ENCODE data around the gene POLD4.
"Not testable (repeated sequence)": the region's sequence is repeated elsewhere in the genome, so short reads cannot be mapped to it uniquely, and the experiment has no call there.

Gene POLD4

GRCh38 chr11:67344264-67344663 lies 9.1 kb downstream of the POLD4 start:
- in situ Hi-C loops (cut with HindIII; ENCODE audit: low pct_ligation_motif_present, low pct_unique_long_range_greater_than_20kb, low sequenced_read_pairs) = no loop called here
- DNase-seq = no peak

DNA sequence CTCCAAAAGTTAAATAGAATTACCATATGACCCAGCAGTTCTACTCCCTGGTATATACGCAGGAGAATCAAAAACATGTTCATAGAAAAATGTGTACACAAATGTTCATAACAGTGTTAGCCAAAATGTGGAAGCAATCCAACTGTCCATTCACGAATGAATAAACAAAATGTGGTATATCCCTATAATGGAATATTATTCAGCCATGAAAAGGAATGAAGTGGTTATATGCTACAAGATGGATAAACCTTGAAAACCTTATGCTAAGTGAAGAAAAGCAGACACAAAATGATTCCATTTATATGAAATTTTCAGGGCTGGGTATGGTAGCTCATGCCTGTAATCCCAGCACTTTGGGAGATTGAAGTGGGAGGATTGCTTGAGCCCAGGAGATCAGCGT lies 16.1 kb downstream of the POLD4 start:
- DNase-seq = no peak
- in situ Hi-C loops (cut with HindIII; ENCODE audit: low pct_ligation_motif_present, low pct_unique_long_range_greater_than_20kb, low sequenced_read_pairs) = no loop called here

DNA sequence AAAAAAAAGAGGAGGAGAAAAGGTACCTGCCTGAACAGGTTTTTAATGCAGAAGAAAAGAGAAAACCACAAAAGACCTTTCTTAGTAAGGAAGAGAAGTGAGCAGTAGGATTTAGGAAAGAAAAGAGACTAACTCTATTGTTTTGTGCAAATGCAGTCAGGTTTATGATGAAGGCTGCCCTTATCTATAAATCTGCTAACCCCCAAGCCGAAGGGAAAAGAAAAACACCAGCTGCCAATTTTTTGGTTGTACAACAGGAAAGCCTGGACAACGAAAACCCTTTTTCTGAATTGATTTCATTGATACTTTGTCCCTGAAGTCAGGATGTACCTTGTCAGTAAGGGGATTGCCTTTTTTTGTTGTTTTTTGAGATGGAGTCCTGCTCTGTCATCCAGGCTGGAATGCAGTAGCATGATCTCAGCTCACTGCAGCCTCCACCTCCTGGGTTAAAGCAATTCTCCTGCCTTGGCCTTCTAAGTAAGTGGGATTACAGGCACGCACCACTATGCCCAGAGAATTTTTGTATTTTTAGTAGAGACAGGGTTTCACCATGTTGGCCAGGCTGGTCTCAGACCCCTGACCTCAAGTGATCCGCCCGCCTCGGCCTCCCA lies 21.2 kb downstream of the POLD4 start:
- DNase-seq = no peak
- in situ Hi-C loops (cut with HindIII; ENCODE audit: low pct_ligation_motif_present, low pct_unique_long_range_greater_than_20kb, low sequenced_read_pairs) = no loop called here

DNA sequence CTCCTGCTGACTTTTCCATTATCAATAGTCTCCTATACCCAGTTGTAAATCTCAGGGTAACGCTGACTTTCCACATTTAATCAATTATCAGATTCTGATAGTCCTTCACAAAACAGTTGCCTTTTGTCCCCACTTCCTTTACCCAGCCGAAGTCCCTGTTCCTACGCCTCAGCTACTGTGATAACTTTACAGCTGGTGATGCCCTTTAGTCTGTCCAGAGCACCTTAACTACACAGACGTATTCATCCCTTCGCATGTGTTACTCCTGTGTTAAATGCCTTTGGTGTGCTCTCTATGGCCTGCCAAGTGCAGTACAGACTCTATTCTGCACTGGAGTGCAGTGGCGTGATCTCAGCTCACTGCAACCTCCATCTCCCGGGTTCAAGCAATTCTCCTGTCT lies 29.8 kb downstream of the POLD4 start:
- DNase-seq = no peak
- in situ Hi-C loops (cut with HindIII; ENCODE audit: low pct_ligation_motif_present, low pct_unique_long_range_greater_than_20kb, low sequenced_read_pairs) = no loop called here

DNA sequence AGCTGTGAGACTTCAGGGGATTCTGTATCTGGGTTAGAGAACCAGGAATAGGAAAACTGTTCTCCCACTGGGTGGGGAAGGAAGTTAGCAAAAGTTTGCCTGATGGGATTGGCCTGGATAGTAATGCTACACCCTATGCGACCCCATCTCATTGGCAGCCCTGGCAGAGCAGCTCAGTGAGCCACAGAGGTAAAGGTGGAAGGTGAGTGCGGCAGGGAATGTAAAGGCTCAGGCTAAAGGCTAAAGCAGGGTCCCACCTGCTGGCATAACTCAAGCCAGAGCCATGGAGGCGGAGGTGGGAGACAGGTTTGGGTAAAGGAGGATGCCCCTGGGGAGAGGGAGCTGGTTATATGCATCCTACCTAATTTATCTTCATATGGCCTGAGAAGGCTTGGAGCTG lies 31.3 kb downstream of the POLD4 start:
- no peak for DNase-seq
- in situ Hi-C loops (cut with HindIII; ENCODE audit: low pct_ligation_motif_present, low pct_unique_long_range_greater_than_20kb, low sequenced_read_pairs) = no loop called here

- no peak for DNase-seq
- in situ Hi-C loops (cut with HindIII; ENCODE audit: low pct_ligation_motif_present, low pct_unique_long_range_greater_than_20kb, low sequenced_read_pairs) = no loop called here
These were observed 32.0 kb downstream of the POLD4 start for GRCh38 chr11:67321313-67321871.

- DNase-seq = no peak
- in situ Hi-C loops (cut with HindIII; ENCODE audit: low pct_ligation_motif_present, low pct_unique_long_range_greater_than_20kb, low sequenced_read_pairs) = no loop called here
These were observed 32.7 kb downstream of the POLD4 start for GRCh38 chr11:67320691-67321090.

- DNase-seq = no peak
- in situ Hi-C loops (cut with HindIII; ENCODE audit: low pct_ligation_motif_present, low pct_unique_long_range_greater_than_20kb, low sequenced_read_pairs) = no loop called here
These were observed 33.3 kb downstream of the POLD4 start for GRCh38 chr11:67320011-67320410.

DNA sequence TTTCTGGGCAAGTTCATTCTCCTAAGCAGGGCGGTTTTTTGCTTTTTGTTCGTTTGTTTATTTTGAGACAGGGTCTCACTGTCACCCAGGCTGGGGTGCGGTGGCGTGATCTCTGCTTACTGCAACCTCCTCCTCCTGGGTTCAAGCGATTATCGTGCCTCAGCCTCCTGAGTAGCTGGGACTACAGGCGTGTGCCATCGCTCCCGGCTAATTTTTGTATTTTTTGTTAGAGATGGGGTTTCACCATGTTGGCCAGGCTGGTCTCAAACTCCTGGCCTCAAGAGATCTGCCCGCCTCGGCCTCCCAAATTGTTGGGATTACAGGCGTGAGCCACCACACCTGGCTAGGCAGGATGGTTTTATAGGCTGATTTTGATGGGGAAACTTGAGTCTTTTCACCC lies 34.5 kb downstream of the POLD4 start:
- in situ Hi-C loops (cut with HindIII; ENCODE audit: low pct_ligation_motif_present, low pct_unique_long_range_greater_than_20kb, low sequenced_read_pairs); DNase-seq: not testable (repeated sequence)

GRCh38 chr11:67317888-67318555 lies 35.3 kb downstream of the POLD4 start:
- in situ Hi-C loops (cut with HindIII; ENCODE audit: low pct_ligation_motif_present, low pct_unique_long_range_greater_than_20kb, low sequenced_read_pairs) = no loop called here
- no peak for DNase-seq

DNA sequence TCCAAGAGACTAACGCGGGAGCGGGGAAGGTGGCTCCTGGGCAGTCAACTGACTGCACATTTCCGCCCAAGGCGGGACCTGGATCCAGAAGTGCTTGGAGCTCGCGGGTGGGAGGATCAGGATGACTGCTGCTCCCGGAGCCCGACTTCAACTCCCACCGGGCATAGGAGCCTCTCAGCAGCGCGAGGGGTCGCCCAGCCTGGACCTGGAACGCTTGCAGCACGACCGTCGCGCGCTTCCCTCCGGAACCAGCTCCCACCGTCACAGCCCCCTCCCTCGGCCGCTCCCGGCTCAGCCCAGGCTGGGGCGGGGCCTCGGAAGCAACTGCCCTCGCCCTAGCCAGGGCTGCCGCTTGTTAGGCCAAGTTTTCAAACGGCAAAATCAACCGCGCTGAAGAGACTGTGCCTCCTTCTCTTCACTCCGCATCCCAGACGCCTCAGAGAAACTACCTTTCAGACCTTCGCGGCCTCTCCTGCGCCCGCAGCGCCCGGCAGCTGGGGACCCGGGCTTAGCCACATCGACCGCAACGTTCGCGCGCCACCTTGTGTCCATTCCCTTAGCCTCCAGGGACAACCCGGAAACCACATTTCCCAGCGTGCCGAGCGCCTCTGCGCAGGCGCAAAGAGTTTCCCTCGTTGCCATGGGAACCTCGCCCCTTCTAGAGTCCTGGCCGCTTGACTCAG lies 36.0 kb downstream of the POLD4 start:
- in situ Hi-C loops (cut with HindIII; ENCODE audit: low pct_ligation_motif_present, low pct_unique_long_range_greater_than_20kb, low sequenced_read_pairs) = no loop called here
- DNase-seq = peak; percentile 94

GRCh38 chr11:67316882-67317204 lies 36.5 kb downstream of the POLD4 start:
- in situ Hi-C loops (cut with HindIII; ENCODE audit: low pct_ligation_motif_present, low pct_unique_long_range_greater_than_20kb, low sequenced_read_pairs) = no loop called here

DNA sequence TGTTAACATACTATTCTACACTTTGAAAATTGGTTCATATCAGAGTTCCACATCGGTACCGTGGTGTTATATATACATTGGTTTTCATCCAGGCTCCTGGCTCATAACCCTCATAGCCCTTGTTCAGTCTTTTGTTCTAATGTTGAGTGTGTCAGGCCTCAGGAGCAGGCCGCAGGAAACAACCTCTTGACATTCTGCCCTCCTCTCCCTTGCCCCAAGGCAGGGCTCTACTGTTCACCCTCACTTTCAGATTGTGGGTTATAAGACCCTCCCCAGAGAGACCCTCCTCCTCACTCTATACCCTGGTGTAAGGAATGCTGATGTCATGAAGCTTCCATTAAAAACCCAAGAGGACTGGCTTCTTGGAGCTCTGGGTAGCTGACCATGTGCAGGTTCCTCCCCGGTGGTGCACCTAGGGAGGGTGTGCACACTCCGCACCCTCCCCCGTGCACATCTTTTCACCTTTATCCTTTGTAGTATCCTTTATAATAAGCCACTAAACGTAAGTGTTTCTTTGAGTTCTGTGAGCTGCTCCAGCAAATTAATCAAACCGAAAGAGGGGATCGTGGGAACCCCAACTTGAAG lies 37.9 kb downstream of the POLD4 start:
- in situ Hi-C loops (cut with HindIII; ENCODE audit: low pct_ligation_motif_present, low pct_unique_long_range_greater_than_20kb, low sequenced_read_pairs) = no loop called here

More at GRCh38 chr11:67316882-67317204, 36.5 kb downstream of the POLD4 start:
- no peak for DNase-seq

DNA sequence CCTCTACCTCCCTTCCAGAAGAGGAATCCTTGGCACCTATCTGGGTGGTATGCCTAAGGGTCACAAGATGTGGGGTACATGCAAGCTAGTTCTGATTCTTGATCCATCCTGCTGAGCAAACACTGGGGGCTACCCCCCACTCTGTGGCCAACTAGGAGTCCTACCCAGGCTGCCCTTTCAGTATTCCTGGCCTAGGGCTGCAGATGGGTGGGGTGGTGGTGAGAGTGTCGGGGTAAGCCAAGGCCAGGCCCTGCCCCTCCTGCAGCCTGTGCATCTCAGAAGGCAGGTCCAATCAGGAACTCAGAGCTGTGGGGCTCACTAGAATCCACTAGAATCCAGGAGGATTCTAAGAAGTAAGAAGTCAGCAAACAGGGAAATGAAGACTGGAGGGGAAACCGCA lies 39.1 kb downstream of the POLD4 start:
- no peak for DNase-seq
- in situ Hi-C loops (cut with HindIII; ENCODE audit: low pct_ligation_motif_present, low pct_unique_long_range_greater_than_20kb, low sequenced_read_pairs) = no loop called here

More for the DNA sequence above, 37.9 kb downstream of the POLD4 start:
- no peak for DNase-seq

GRCh38 chr11:67313125-67313890 lies 40.0 kb downstream of the POLD4 start:
- in situ Hi-C loops (cut with HindIII; ENCODE audit: low pct_ligation_motif_present, low pct_unique_long_range_greater_than_20kb, low sequenced_read_pairs) = no loop called here
- DNase-seq = no peak

DNA sequence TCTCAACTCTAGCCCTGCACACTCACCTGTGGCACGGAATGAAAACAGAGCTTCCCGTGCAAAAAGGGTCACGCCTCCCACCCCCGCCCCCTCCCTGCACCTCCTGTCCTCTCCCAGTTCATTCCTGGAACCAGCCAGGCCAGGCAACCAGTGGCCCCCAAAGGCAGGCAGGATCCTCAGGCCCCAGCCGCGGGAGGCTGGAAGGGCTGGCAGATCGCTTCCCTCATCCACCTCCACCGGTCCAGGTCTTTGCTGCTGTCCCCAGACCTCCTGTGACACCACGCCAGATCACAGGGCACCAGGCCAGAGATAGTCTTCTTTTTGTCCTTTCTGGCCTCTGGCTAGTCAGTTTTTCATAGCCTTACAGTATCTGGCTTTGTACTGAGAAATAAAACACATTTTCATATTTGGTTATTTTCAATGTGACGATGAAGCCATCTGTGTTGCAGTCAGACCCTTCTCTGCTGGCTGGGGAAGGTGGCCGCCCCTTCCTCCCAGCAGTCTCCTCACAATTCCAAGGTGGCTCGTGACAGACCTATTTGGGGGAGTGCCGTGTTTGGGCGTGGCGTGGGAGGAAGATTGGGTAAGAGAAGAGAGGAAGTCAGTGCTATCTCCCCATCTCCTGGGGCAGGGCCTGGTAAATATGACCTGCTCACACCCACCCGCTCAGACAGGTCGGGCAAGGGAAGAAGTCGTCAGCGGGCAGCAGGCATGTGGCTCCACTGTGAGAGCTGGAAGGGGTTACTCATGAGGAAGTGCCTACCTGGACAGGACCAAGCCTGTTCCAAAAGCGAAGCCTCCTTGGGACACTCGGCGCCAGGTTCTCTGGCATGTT lies 40.9 kb downstream of the POLD4 start:
- in situ Hi-C loops (cut with HindIII; ENCODE audit: low pct_ligation_motif_present, low pct_unique_long_range_greater_than_20kb, low sequenced_read_pairs) = no loop called here
- DNase-seq = no peak

DNA sequence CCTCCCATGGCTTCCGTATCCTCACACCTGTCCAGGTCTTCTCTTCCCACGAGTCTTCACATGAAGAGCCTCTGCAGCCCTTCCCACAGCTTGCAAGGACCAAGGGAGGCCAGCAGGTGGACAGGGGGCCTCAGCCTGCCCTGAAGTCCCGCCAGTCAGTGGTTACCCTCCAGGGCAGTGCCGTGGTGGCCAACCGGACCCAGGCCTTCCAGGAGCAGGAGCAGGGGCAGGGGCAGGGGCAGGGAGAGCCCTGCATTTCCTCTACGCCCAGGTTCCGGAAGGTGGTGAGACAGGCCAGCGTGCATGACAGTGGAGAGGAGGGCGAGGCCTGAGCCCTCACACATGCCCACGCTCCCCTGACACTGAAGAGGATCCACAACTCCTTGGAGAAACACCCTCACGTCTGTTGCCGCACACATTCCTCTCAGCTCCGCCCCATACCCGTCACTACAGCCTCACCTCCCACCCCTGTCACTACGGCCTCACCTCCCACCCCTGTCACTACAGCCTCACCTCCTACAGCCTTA lies 41.7 kb downstream of the POLD4 start:
- in situ Hi-C loops (cut with HindIII; ENCODE audit: low pct_ligation_motif_present, low pct_unique_long_range_greater_than_20kb, low sequenced_read_pairs) = no loop called here
- DNase-seq = no peak
